AG04450 (cell line): ENCODE data around the gene HRK. TPM values are rescaled to one million over a fixed set of nuclear protein-coding genes. Genes with fewer than 3 reads are reported as not detected.

ENCODE experiments used
- CTCF ChIA-PET: fragments of 300-600, 350-600 bp; formaldehyde crosslinking; extraction: SDS; loops from one replicate; lab custom pipeline; 2022; ENCODE audit warnings: antibody characterized with exemption, inconsistent platforms; lab: Charles Lee
- POLR2A ChIA-PET: fragments of 350-600 bp; formaldehyde crosslinking; extraction: SDS; loops from one replicate; lab custom pipeline; 2021; ENCODE audit warnings: antibody characterized with exemption, inconsistent platforms; lab: Yijun Ruan, JAX
- DNase-seq: peaks from one replicate; pipeline ENCODE4 v3.0.0-alpha.2; 2011; ENCODE audit warnings: low read depth, low spot score
- H3K27ac ChIP-seq: one replicate; pipeline ENCODE4 v1.5.1; 2012; ENCODE audit warnings: low read depth, low read length, control low read depth
- H3K27me3 ChIP-seq: one replicate; pipeline ENCODE4 v1.6.0; 2012; ENCODE audit warnings: low read length; ENCODE audit not compliant: control insufficient read depth, insufficient read depth
- H3K4me3 ChIP-seq: 2 replicates; pipeline ENCODE4 v1.5.1; 2011; ENCODE audit warnings: mild to moderate bottlenecking, low read depth, low read length, control low read depth
- H3K9me3 ChIP-seq: 2 replicates; pipeline ENCODE4 v1.5.1; 2012; ENCODE audit warnings: low read length; ENCODE audit not compliant: control insufficient read depth, insufficient read depth
- CTCF ChIP-seq: IDR thresholded peaks from 2 replicates; pipeline ENCODE4 v1.5.1; 2011; ENCODE audit warnings: low read depth, low read length, control low read depth, inconsistent platforms
- polyA plus RNA-seq: library from polyadenylated mRNA; depleted of rRNA; stranded (reverse); fragments of >200 nt; gene quantifications from 2 replicates; pipeline ENCODE4 v1.2.3, GENCODE V29; 2011

HRK gene
- polyA plus RNA-seq, 1 experiment = not detected

- Histone ChIP-seq H3K27ac (no peak overlapping the region), H3K9me3 (no peaks in the 10 kb centered on the region), H3K4me3 (no peak overlapping the region), H3K27me3 (no peaks in the 10 kb centered on the region)
- CTCF ChIA-PET = no interaction called here
- DNase-seq = no peak
- POLR2A ChIA-PET = no interaction called here
- TF ChIP-seq CTCF = no peak
These were observed 48.9 kb downstream of the HRK start for GRCh38 chr12:116832353-116832752.

DNA sequence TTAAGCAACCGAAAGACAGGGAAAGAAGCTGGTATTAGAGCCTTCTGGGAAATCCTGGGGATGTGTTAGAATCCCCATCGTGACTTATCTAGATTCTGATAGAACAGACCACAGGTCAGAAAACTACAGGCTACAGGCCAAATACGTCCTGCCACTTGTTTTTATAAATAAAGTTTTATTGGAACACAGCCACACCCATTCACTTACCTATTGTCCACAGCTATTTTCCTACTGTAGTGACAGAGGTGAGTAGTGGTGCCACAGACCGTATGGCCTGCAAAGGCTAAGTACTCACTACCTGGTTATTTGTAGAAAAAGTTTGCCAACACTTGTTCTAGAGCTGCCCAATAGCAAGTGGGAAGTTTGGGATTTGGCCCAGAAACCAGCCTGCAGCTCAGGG lies 53.8 kb downstream of the HRK start:
- ChIA-PET CTCF (no interaction called here), POLR2A (no interaction called here)
- no peak for TF ChIP-seq CTCF
- Histone ChIP-seq H3K4me3 (no peak overlapping the region), H3K27me3 (no peaks in the 10 kb centered on the region), H3K9me3 (no peaks in the 10 kb centered on the region; the same call in 1 of the 2 replicates), H3K27ac (no peak overlapping the region)
- no peak for DNase-seq

GRCh38 chr12:116821291-116821690 lies 60.0 kb downstream of the HRK start:
- DNase-seq = no peak
- Histone ChIP-seq H3K4me3 (no peak overlapping the region), H3K27me3 (peaks cover 5% of the 10 kb centered on the region), H3K9me3 (no peaks in the 10 kb centered on the region; the same call in 1 of the 2 replicates), H3K27ac (no peak overlapping the region)
- ChIA-PET CTCF (no interaction called here), POLR2A (no interaction called here)
- no peak for TF ChIP-seq CTCF

DNA sequence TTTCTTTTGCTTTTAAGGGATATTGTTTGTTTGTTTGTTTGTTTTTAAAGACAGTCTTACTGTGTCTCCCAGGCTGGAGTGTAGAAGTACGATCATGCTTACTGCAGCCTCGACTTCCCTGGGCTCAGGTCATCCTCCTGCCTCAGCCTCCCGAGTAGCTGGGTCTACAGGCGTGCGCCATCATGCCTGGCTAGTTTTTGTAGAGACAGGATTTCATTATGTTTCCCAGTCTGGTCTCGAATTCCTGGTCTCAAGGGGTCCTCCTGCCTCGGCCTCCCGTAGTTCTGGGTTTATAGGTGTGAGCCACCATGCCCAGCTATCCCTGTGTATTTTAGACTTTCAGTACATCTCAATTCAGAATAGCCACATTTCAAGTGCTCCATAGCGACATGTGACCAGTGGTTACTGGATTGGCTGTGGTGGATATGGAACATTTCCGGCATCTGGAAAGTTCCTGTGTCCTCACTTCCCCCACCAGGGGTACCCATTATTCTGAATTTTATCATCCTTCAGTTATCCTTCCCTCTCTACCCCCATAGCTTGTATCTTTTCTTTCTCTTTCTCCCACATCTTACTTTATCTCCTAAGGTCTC lies 61.1 kb downstream of the HRK start:
- CTCF ChIA-PET = no interaction called here
- DNase-seq = no peak

More for the DNA sequence above, 61.1 kb downstream of the HRK start:
- peaks cover 5% of the 10 kb centered on the region for H3K27me3 ChIP-seq
- TF ChIP-seq CTCF = no peak
- H3K27ac ChIP-seq = no peak overlapping the region
- POLR2A ChIA-PET = no interaction called here
- H3K4me3 ChIP-seq = no peak overlapping the region
- no peaks in the 10 kb centered on the region; the same call in 1 of the 2 replicates for H3K9me3 ChIP-seq
